MCF 10A (cell line): ENCODE measurements around the gene RANBP3L. TPM values are rescaled to one million over a fixed set of nuclear protein-coding genes. Genes with fewer than 3 reads are reported as not detected.

Experiments used
- BruUV-seq: library from RNA; stranded (reverse); fragments of 400-500 nt; replicated peaks from 2 replicates; lab custom pipeline; 2021; lab: Mats Ljungman, UMichigan
- CTCF ChIA-PET: fragments of 300-600 bp; sonication (Branson Sonifier 250); formaldehyde crosslinking; extraction: SDS; loops from one replicate; lab custom pipeline; 2021; ENCODE audit warnings: antibody characterized with exemption, inconsistent platforms; lab: Yijun Ruan, JAX
- POLR2A ChIA-PET: fragments of 300-600, 350-650 bp; sonication (Branson Sonifier 250); formaldehyde crosslinking; extraction: SDS; loops from one replicate; lab custom pipeline; 2020; ENCODE audit warnings: antibody characterized with exemption, inconsistent platforms; lab: Yijun Ruan, JAX
- DNase-seq: peaks from one replicate; pipeline ENCODE4 v3.0.0-alpha.2; 2018; ENCODE audit not compliant: unreplicated experiment
- H3K27ac Mint-ChIP-seq: one replicate; pipeline ENCODE4 v1.8.0; 2022; ENCODE audit warnings: mild to moderate bottlenecking, low read depth, mixed read lengths; ENCODE audit not compliant: unreplicated experiment
- H3K27me3 Mint-ChIP-seq: one replicate; pipeline ENCODE4 v1.8.0; 2022; ENCODE audit warnings: mixed read lengths; ENCODE audit not compliant: insufficient read depth, unreplicated experiment
- H3K36me3 Mint-ChIP-seq: one replicate; pipeline ENCODE4 v1.8.0; 2022; ENCODE audit warnings: mild to moderate bottlenecking, moderate library complexity, mixed read lengths; ENCODE audit not compliant: insufficient read depth, unreplicated experiment
- H3K4me1 Mint-ChIP-seq: one replicate; pipeline ENCODE4 v1.8.0; 2022; ENCODE audit warnings: mixed read lengths; ENCODE audit not compliant: insufficient read depth, unreplicated experiment
- H3K4me3 Mint-ChIP-seq: one replicate; pipeline ENCODE4 v1.8.0; 2022; ENCODE audit warnings: mild to moderate bottlenecking, moderate library complexity, mixed read lengths; ENCODE audit not compliant: unreplicated experiment
- H3K9me3 Mint-ChIP-seq: one replicate; pipeline ENCODE4 v1.8.0; 2022; ENCODE audit warnings: mixed read lengths; ENCODE audit not compliant: unreplicated experiment
- CTCF ChIP-seq: fragments of 200-600 bp; IDR thresholded peaks from one replicate; pipeline ENCODE4 v1.8.0; 2022; ENCODE audit warnings: antibody characterized with exemption, mild to moderate bottlenecking; ENCODE audit not compliant: unreplicated experiment
- intact Hi-C: fragments of 100-400 bp; cut with micrococcal nuclease; formaldehyde crosslinking; loops from 2 replicates; pipeline ENCODE4 v1.14.1; 2022
- total RNA-seq: library from RNA; stranded (reverse); gene quantifications from 2 replicates; pipeline ENCODE4 v1.2.3, GENCODE V29; 2022

The RANBP3L gene
- total RNA-seq, 1 experiment from 2014 or later, result not detected

GRCh38 chr5:36270175-36270574 is 31.5 kb downstream of the RANBP3L start:
- H3K27me3 Mint-ChIP-seq, result no peaks in the 10 kb centered on the region
- DNase-seq, result no peak
- no peaks in the 10 kb centered on the region for H3K4me1 Mint-ChIP-seq
- BruUV-seq, result no TSS peak
- ChIA-PET POLR2A (interaction anchor here (1.1 kb wide), 1 partner anchor 32 kb away, joined by 5 read pairs; no protein-coding TSS in a partner anchor), CTCF (interaction anchor here (1.0 to 2.0 kb wide), 2 partner anchors 8 to 36 kb away, joined by 3 to 9 read pairs; no protein-coding TSS in a partner anchor)
- no peaks in the 10 kb centered on the region for H3K9me3 Mint-ChIP-seq
- no peaks in the 10 kb centered on the region for H3K36me3 Mint-ChIP-seq
- H3K27ac Mint-ChIP-seq, result no peak overlapping the region
- intact Hi-C loops, result no loop called here
- no peak overlapping the region for H3K4me3 Mint-ChIP-seq
- TF ChIP-seq CTCF, result no peak

DNA sequence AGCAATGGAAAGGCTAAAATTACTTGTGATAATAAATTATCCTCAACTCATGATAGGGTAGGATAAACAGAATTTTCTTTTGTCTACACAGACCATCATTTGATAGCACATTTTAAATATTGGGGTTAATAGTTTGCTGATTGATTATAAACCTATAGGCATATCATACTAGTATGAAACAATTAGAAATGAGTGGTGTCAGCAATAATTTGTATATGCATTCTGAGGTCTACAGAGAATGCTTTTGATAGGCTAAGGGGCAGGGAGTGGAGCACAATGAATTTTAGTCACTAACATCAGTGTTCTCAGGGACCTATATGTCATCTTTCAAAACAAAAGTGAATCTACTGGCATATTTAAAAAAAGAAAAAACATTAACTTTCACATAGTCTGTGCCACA is 32.2 kb downstream of the RANBP3L start:
- Mint-ChIP-seq H3K4me1 (no peaks in the 10 kb centered on the region), H3K27me3 (no peaks in the 10 kb centered on the region), H3K27ac (no peak overlapping the region), H3K36me3 (no peaks in the 10 kb centered on the region), H3K4me3 (no peak overlapping the region), H3K9me3 (no peaks in the 10 kb centered on the region)
- BruUV-seq, result no TSS peak
- TF ChIP-seq CTCF, result no peak
- POLR2A ChIA-PET, result no interaction called here
- intact Hi-C loops, result no loop called here
- CTCF ChIA-PET, result interaction anchor here (1.1 kb wide), 1 partner anchor 130 kb away, joined by 3 read pairs; no protein-coding TSS in a partner anchor
- no peak for DNase-seq

DNA sequence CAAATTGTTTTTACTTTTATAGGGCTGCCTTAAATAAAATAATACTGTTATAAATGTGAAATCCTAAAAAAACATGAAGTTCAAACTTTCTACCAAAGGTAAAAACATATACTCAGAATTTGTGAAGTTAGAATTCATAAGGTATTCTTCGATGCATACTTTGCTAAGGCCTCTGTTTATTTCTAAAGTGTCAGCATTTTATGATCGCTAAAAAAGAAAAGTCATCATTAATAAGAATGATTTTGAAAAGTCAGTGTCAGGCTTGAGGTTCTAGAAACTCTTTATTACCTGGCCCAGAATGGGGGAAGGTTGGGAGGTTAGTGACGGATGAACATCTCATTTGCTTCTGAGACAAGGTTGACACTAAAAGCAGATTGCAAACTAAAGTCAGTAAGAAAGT is 33.8 kb downstream of the RANBP3L start:
- Mint-ChIP-seq H3K4me1 (no peaks in the 10 kb centered on the region), H3K27me3 (no peaks in the 10 kb centered on the region), H3K4me3 (no peak overlapping the region), H3K9me3 (no peaks in the 10 kb centered on the region), H3K36me3 (no peaks in the 10 kb centered on the region), H3K27ac (no peak overlapping the region)
- no TSS peak for BruUV-seq
- TF ChIP-seq CTCF, result no peak
- intact Hi-C loops, result no loop called here
- no peak for DNase-seq
- ChIA-PET CTCF (interaction anchor here (0.6 to 3.4 kb wide), 4 partner anchors 11 to 132 kb away, joined by 3 to 19 read pairs (median 4); no protein-coding TSS in a partner anchor), POLR2A (no interaction called here)

GRCh38 chr5:36264202-36264760 is 37.4 kb downstream of the RANBP3L start:
- no peak overlapping the region for H3K4me3 Mint-ChIP-seq
- H3K9me3 Mint-ChIP-seq, result no peaks in the 10 kb centered on the region
- H3K27ac Mint-ChIP-seq, result no peak overlapping the region
- H3K27me3 Mint-ChIP-seq, result peaks cover 14% of the 10 kb centered on the region
- DNase-seq, result no peak
- intact Hi-C loops, result loop anchor here (2.0 kb wide), 1 partner anchor 429 kb away; no protein-coding TSS in a partner anchor
- H3K36me3 Mint-ChIP-seq, result no peaks in the 10 kb centered on the region
- POLR2A ChIA-PET, result interaction anchor here (0.9 kb wide), 1 partner anchor 9 kb away, joined by 3 read pairs; no protein-coding TSS in a partner anchor
- H3K4me1 Mint-ChIP-seq, result no peaks in the 10 kb centered on the region
- CTCF ChIA-PET, result interaction anchor here (0.7 to 3.4 kb wide), 19 partner anchors 8 to 431 kb away, joined by 3 to 51 read pairs (median 7); partner anchors contain the start of gene NADK2
- TF ChIP-seq CTCF, result no peak
- no TSS peak for BruUV-seq
